ENCODE results near the gene ARHGEF12.

ARHGEF12 gene

GRCh38 chr11:120352405-120352804 lies 16.2 kb downstream of the ARHGEF12 start:
- Histone ChIP-seq H3K36me3 (ENCODE audit: low read depth) (no peaks in the 10 kb centered on the region), H3K4me1 (ENCODE audit: insufficient read depth, poor library complexity, severe bottlenecking) (no peaks in the 10 kb centered on the region), H3K27ac (ENCODE audit: poor library complexity, severe bottlenecking) (no peak overlapping the region), H3K27me3 (ENCODE audit: insufficient read depth, poor library complexity, severe bottlenecking) (no peaks in the 10 kb centered on the region), H3K9me3 (ENCODE audit: severe bottlenecking) (no peaks in the 10 kb centered on the region), H3K4me3 (ENCODE audit: severe bottlenecking) (no peak overlapping the region)
- DNase-seq (ENCODE audit: low spot score) (no peak), ATAC-seq (ENCODE audit: low read depth) (no peak)
- no peak for TF ChIP-seq CTCF (IDR thresholded peaks at IDR 0.05; ENCODE audit: poor library complexity, severe bottlenecking)

GRCh38 chr11:120354068-120354467 lies 17.9 kb downstream of the ARHGEF12 start:
- Histone ChIP-seq H3K9me3 (ENCODE audit: severe bottlenecking) (no peaks in the 10 kb centered on the region), H3K36me3 (ENCODE audit: low read depth) (no peaks in the 10 kb centered on the region), H3K27ac (ENCODE audit: poor library complexity, severe bottlenecking) (no peak overlapping the region), H3K4me1 (ENCODE audit: insufficient read depth, poor library complexity, severe bottlenecking) (no peaks in the 10 kb centered on the region), H3K4me3 (ENCODE audit: severe bottlenecking) (no peak overlapping the region), H3K27me3 (ENCODE audit: insufficient read depth, poor library complexity, severe bottlenecking) (no peaks in the 10 kb centered on the region)
- TF ChIP-seq CTCF (IDR thresholded peaks at IDR 0.05; ENCODE audit: poor library complexity, severe bottlenecking) = no peak
- ATAC-seq (ENCODE audit: low read depth) (no peak), DNase-seq (ENCODE audit: low spot score) (no peak)

- TF ChIP-seq CTCF (IDR thresholded peaks at IDR 0.05; ENCODE audit: poor library complexity, severe bottlenecking) = no peak
- Histone ChIP-seq H3K4me1 (ENCODE audit: insufficient read depth, poor library complexity, severe bottlenecking) (no peaks in the 10 kb centered on the region), H3K27me3 (ENCODE audit: insufficient read depth, poor library complexity, severe bottlenecking) (no peaks in the 10 kb centered on the region), H3K36me3 (ENCODE audit: low read depth) (no peaks in the 10 kb centered on the region), H3K9me3 (ENCODE audit: severe bottlenecking) (no peaks in the 10 kb centered on the region), H3K4me3 (ENCODE audit: severe bottlenecking) (no peak overlapping the region), H3K27ac (ENCODE audit: poor library complexity, severe bottlenecking) (no peak overlapping the region)
- DNase-seq (ENCODE audit: low spot score) (no peak), ATAC-seq (ENCODE audit: low read depth) (no peak)
These were observed 18.6 kb downstream of the ARHGEF12 start for GRCh38 chr11:120354779-120355178.

GRCh38 chr11:120357620-120358019 lies 21.4 kb downstream of the ARHGEF12 start:
- Histone ChIP-seq H3K27me3 (ENCODE audit: insufficient read depth, poor library complexity, severe bottlenecking) (no peaks in the 10 kb centered on the region), H3K9me3 (ENCODE audit: severe bottlenecking) (no peaks in the 10 kb centered on the region), H3K27ac (ENCODE audit: poor library complexity, severe bottlenecking) (no peak overlapping the region), H3K4me1 (ENCODE audit: insufficient read depth, poor library complexity, severe bottlenecking) (no peaks in the 10 kb centered on the region), H3K36me3 (ENCODE audit: low read depth) (no peaks in the 10 kb centered on the region), H3K4me3 (ENCODE audit: severe bottlenecking) (no peak overlapping the region)
- ATAC-seq (ENCODE audit: low read depth) (no peak), DNase-seq (ENCODE audit: low spot score) (no peak)
- no peak for TF ChIP-seq CTCF (IDR thresholded peaks at IDR 0.05; ENCODE audit: poor library complexity, severe bottlenecking)

GRCh38 chr11:120358729-120359128 lies 22.5 kb downstream of the ARHGEF12 start:
- no peak overlapping the region for H3K27ac ChIP-seq (ENCODE audit: poor library complexity, severe bottlenecking)
- H3K27me3 ChIP-seq (ENCODE audit: insufficient read depth, poor library complexity, severe bottlenecking) = no peaks in the 10 kb centered on the region
- H3K4me1 ChIP-seq (ENCODE audit: insufficient read depth, poor library complexity, severe bottlenecking) = peaks cover 7% of the 10 kb centered on the region
- no peaks in the 10 kb centered on the region for H3K36me3 ChIP-seq (ENCODE audit: low read depth)
- no peak for DNase-seq (ENCODE audit: low spot score)
- H3K9me3 ChIP-seq (ENCODE audit: severe bottlenecking) = no peaks in the 10 kb centered on the region
- ATAC-seq (ENCODE audit: low read depth) = no peak
- H3K4me3 ChIP-seq (ENCODE audit: severe bottlenecking) = no peak overlapping the region
- TF ChIP-seq CTCF (IDR thresholded peaks at IDR 0.05; ENCODE audit: poor library complexity, severe bottlenecking) = no peak

All from RWPE2 (cell line).